ENCODE data around the gene SMAD1. TPM values are rescaled to one million over a fixed set of nuclear protein-coding genes. Genes with fewer than 3 reads are reported as not detected.

Gene SMAD1
- total RNA-seq, 1 experiment from 2014 or later: 15.4 TPM

- Mint-ChIP-seq H3K36me3 (no peaks in the 10 kb centered on the region), H3K4me3 (no peak overlapping the region), H3K27ac (no peak overlapping the region), H3K4me1 (peaks cover 28% of the 10 kb centered on the region), H3K9me3 (no peaks in the 10 kb centered on the region), H3K27me3 (ENCODE audit: low read depth) (no peaks in the 10 kb centered on the region)
- ATAC-seq (no peak), DNase-seq (ENCODE audit: low spot score) (no peak)
- POLR2A ChIA-PET: no interaction called here
- TF ChIP-seq JAZF1 (CRISPR knock-in tag; IDR thresholded peaks at IDR 0.05): no peak
- TF ChIP-seq OVOL2 (CRISPR knock-in tag; IDR thresholded peaks at IDR 0.05; ENCODE audit: borderline replicate concordance): no peak
- TF ChIP-seq ERG (CRISPR knock-in tag; IDR thresholded peaks at IDR 0.05): no peak
- TF ChIP-seq SP1 (CRISPR knock-in tag; conservative IDR thresholded peaks at IDR 0.05): no peak
- no peak for TF ChIP-seq ZBTB21 (CRISPR knock-in tag; IDR thresholded peaks at IDR 0.05; ENCODE audit: borderline replicate concordance)
- no peak for TF ChIP-seq MXD4 (CRISPR knock-in tag; IDR thresholded peaks at IDR 0.05; ENCODE audit: borderline replicate concordance)
- TF ChIP-seq FOXJ3 (CRISPR knock-in tag; IDR thresholded peaks at IDR 0.05; ENCODE audit: borderline replicate concordance): no peak
- TF ChIP-seq, protein P1, sequence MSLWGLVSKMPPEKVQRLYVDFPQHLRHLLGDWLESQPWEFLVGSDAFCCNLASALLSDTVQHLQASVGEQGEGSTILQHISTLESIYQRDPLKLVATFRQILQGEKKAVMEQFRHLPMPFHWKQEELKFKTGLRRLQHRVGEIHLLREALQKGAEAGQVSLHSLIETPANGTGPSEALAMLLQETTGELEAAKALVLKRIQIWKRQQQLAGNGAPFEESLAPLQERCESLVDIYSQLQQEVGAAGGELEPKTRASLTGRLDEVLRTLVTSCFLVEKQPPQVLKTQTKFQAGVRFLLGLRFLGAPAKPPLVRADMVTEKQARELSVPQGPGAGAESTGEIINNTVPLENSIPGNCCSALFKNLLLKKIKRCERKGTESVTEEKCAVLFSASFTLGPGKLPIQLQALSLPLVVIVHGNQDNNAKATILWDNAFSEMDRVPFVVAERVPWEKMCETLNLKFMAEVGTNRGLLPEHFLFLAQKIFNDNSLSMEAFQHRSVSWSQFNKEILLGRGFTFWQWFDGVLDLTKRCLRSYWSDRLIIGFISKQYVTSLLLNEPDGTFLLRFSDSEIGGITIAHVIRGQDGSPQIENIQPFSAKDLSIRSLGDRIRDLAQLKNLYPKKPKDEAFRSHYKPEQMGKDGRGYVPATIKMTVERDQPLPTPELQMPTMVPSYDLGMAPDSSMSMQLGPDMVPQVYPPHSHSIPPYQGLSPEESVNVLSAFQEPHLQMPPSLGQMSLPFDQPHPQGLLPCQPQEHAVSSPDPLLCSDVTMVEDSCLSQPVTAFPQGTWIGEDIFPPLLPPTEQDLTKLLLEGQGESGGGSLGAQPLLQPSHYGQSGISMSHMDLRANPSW (CRISPR knock-in tag; conservative IDR thresholded peaks at IDR 0.05; ENCODE audit: low read depth): no peak
- TF ChIP-seq, protein P2, sequence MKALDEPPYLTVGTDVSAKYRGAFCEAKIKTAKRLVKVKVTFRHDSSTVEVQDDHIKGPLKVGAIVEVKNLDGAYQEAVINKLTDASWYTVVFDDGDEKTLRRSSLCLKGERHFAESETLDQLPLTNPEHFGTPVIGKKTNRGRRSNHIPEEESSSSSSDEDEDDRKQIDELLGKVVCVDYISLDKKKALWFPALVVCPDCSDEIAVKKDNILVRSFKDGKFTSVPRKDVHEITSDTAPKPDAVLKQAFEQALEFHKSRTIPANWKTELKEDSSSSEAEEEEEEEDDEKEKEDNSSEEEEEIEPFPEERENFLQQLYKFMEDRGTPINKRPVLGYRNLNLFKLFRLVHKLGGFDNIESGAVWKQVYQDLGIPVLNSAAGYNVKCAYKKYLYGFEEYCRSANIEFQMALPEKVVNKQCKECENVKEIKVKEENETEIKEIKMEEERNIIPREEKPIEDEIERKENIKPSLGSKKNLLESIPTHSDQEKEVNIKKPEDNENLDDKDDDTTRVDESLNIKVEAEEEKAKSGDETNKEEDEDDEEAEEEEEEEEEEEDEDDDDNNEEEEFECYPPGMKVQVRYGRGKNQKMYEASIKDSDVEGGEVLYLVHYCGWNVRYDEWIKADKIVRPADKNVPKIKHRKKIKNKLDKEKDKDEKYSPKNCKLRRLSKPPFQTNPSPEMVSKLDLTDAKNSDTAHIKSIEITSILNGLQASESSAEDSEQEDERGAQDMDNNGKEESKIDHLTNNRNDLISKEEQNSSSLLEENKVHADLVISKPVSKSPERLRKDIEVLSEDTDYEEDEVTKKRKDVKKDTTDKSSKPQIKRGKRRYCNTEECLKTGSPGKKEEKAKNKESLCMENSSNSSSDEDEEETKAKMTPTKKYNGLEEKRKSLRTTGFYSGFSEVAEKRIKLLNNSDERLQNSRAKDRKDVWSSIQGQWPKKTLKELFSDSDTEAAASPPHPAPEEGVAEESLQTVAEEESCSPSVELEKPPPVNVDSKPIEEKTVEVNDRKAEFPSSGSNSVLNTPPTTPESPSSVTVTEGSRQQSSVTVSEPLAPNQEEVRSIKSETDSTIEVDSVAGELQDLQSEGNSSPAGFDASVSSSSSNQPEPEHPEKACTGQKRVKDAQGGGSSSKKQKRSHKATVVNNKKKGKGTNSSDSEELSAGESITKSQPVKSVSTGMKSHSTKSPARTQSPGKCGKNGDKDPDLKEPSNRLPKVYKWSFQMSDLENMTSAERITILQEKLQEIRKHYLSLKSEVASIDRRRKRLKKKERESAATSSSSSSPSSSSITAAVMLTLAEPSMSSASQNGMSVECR (CRISPR knock-in tag; IDR thresholded peaks at IDR 0.05; ENCODE audit: borderline replicate concordance): no peak
- no peak for TF ChIP-seq NR3C1 (CRISPR knock-in tag; conservative IDR thresholded peaks at IDR 0.05; ENCODE audit: low read depth)
- TF ChIP-seq TEAD1 (CRISPR knock-in tag; IDR thresholded peaks at IDR 0.05): no peak
- TF ChIP-seq ZNF671 (CRISPR knock-in tag; IDR thresholded peaks at IDR 0.05): no peak
- CTCF ChIA-PET: no interaction called here
These were observed 48.5 kb downstream of the SMAD1 start for GRCh38 chr4:145530189-145530588.

- Mint-ChIP-seq H3K4me1 (peaks cover 24% of the 10 kb centered on the region), H3K4me3 (no peak overlapping the region), H3K27ac (no peak overlapping the region), H3K36me3 (no peaks in the 10 kb centered on the region), H3K27me3 (ENCODE audit: low read depth) (no peaks in the 10 kb centered on the region), H3K9me3 (no peaks in the 10 kb centered on the region)
- DNase-seq (ENCODE audit: low spot score): no peak
- TF ChIP-seq ATF1 (CRISPR knock-in tag; IDR thresholded peaks at IDR 0.05): no peak
- POLR2A ChIA-PET: no interaction called here
- ATAC-seq: no peak
- CTCF ChIA-PET: no interaction called here
These were observed 49.0 kb downstream of the SMAD1 start for GRCh38 chr4:145530662-145531061.

DNA sequence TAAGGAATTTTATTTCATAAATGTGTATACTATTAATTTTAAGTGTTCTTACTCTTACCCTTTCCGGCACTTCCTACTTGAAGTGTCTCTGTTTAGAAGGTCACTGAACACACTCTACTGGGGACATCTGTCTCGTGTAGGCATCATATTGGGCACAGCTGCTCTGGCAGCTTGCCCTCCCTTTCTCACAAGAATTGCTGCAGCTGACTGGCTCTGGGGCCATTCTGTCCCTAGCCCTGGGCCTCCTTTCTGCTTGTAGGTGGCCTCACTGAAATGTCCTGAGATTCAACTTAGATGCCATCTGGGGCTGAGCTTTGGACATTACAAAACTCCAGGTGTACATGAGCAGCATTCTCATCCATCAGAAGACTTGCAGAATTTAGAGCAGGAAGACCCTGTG lies 49.6 kb downstream of the SMAD1 start:
- Mint-ChIP-seq H3K4me1 (peaks cover 20% of the 10 kb centered on the region), H3K27ac (no peak overlapping the region), H3K36me3 (no peaks in the 10 kb centered on the region), H3K9me3 (no peaks in the 10 kb centered on the region), H3K4me3 (no peak overlapping the region), H3K27me3 (ENCODE audit: low read depth) (no peaks in the 10 kb centered on the region)
- POLR2A ChIA-PET: no interaction called here
- DNase-seq (ENCODE audit: low spot score) (no peak), ATAC-seq (no peak)
- CTCF ChIA-PET: no interaction called here
- no peak for TF ChIP-seq ZNF423 (CRISPR knock-in tag; IDR thresholded peaks at IDR 0.05)
- TF ChIP-seq, protein P3, sequence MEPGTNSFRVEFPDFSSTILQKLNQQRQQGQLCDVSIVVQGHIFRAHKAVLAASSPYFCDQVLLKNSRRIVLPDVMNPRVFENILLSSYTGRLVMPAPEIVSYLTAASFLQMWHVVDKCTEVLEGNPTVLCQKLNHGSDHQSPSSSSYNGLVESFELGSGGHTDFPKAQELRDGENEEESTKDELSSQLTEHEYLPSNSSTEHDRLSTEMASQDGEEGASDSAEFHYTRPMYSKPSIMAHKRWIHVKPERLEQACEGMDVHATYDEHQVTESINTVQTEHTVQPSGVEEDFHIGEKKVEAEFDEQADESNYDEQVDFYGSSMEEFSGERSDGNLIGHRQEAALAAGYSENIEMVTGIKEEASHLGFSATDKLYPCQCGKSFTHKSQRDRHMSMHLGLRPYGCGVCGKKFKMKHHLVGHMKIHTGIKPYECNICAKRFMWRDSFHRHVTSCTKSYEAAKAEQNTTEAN (CRISPR knock-in tag; IDR thresholded peaks at IDR 0.05): no peak
- no peak for TF ChIP-seq ZNF219 (CRISPR knock-in tag; IDR thresholded peaks at IDR 0.05; ENCODE audit: borderline replicate concordance)
- TF ChIP-seq, protein P4, sequence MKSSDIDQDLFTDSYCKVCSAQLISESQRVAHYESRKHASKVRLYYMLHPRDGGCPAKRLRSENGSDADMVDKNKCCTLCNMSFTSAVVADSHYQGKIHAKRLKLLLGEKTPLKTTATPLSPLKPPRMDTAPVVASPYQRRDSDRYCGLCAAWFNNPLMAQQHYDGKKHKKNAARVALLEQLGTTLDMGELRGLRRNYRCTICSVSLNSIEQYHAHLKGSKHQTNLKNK (CRISPR knock-in tag; IDR thresholded peaks at IDR 0.05): no peak
- TF ChIP-seq NR2C2 (CRISPR knock-in tag; IDR thresholded peaks at IDR 0.05): no peak
- TF ChIP-seq TEAD1 (CRISPR knock-in tag; IDR thresholded peaks at IDR 0.05): no peak
- no peak for TF ChIP-seq GTF2I (CRISPR knock-in tag; conservative IDR thresholded peaks at IDR 0.05)
- TF ChIP-seq ZSCAN18 (CRISPR knock-in tag; IDR thresholded peaks at IDR 0.05): no peak
- no peak for TF ChIP-seq NFATC4 (CRISPR knock-in tag; IDR thresholded peaks at IDR 0.05)
- TF ChIP-seq NR3C1 (CRISPR knock-in tag; conservative IDR thresholded peaks at IDR 0.05; ENCODE audit: low read depth): no peak
